ENCODE measurements around the gene ZNF708.
A peak's percentile ranks its signal among the peaks of the same experiment; 100 is the strongest.

DNA sequence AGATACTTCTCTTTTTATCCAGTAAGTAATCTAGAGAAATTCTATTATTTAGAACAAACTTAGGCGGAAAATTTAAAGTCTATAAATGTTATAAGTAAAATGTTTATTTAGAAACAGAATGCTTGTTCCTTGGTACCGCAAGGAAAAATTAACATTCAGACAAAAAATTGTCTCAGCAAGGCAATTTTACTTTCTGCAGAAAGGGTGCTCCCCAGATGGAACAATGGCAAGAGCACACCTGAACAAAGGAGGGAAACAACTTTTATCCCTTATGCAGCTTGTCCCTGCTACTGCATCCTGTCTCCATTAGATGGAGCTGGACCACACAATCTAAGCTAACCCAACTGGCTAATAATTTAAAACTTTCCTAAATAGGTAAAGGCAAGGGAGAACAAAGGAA, 6.5 kb upstream of the ZNF708 start:
- TF ChIP-seq, protein P1, sequence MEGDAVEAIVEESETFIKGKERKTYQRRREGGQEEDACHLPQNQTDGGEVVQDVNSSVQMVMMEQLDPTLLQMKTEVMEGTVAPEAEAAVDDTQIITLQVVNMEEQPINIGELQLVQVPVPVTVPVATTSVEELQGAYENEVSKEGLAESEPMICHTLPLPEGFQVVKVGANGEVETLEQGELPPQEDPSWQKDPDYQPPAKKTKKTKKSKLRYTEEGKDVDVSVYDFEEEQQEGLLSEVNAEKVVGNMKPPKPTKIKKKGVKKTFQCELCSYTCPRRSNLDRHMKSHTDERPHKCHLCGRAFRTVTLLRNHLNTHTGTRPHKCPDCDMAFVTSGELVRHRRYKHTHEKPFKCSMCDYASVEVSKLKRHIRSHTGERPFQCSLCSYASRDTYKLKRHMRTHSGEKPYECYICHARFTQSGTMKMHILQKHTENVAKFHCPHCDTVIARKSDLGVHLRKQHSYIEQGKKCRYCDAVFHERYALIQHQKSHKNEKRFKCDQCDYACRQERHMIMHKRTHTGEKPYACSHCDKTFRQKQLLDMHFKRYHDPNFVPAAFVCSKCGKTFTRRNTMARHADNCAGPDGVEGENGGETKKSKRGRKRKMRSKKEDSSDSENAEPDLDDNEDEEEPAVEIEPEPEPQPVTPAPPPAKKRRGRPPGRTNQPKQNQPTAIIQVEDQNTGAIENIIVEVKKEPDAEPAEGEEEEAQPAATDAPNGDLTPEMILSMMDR (IDR thresholded peaks at IDR 0.05): peak; percentile 16
- no peak for TF ChIP-seq EZH2 (IDR thresholded peaks at IDR 0.05)
